EL (cell line): ENCODE data around the gene NME7.
A peak's percentile ranks its signal among the peaks of the same experiment; 100 is the strongest.
"Not testable (repeated sequence)": the region's sequence is repeated elsewhere in the genome, so short reads cannot be mapped to it uniquely, and the experiment has no call there.

Experiments
- DNase-seq: peaks from one replicate; pipeline ENCODE4 v3.0.0-alpha.2; 2016

Gene NME7

GRCh38 chr1:169212088-169212487 lies 155.5 kb downstream of the NME7 start:
- no peak for DNase-seq

- no peak for DNase-seq
These were observed 159.6 kb downstream of the NME7 start for GRCh38 chr1:169207797-169208520.

- no peak for DNase-seq
These were observed 163.4 kb downstream of the NME7 start for GRCh38 chr1:169204157-169204556.

- no peak for DNase-seq
These were observed 164.6 kb downstream of the NME7 start for GRCh38 chr1:169202791-169203665.

- DNase-seq: peak; percentile 71
These were observed 166.4 kb downstream of the NME7 start for GRCh38 chr1:169201084-169201619.

- no peak for DNase-seq
These were observed 167.3 kb downstream of the NME7 start for GRCh38 chr1:169200319-169200718.

GRCh38 chr1:169196581-169196980 lies 171.0 kb downstream of the NME7 start:
- DNase-seq: no peak

GRCh38 chr1:169196161-169196560 lies 171.4 kb downstream of the NME7 start:
- no peak for DNase-seq

- no peak for DNase-seq
These were observed 174.3 kb downstream of the NME7 start for GRCh38 chr1:169193191-169193850.

- no peak for DNase-seq
These were observed 181.5 kb downstream of the NME7 start for GRCh38 chr1:169186106-169186505.

GRCh38 chr1:169184812-169185211 lies 182.8 kb downstream of the NME7 start:
- no peak for DNase-seq

GRCh38 chr1:169180174-169180573 lies 187.4 kb downstream of the NME7 start:
- DNase-seq: no peak

GRCh38 chr1:169179431-169179830 lies 188.2 kb downstream of the NME7 start:
- not testable (repeated sequence) for DNase-seq

- DNase-seq: no peak
These were observed 192.1 kb downstream of the NME7 start for GRCh38 chr1:169175461-169175860.

- no peak for DNase-seq
These were observed 204.5 kb downstream of the NME7 start for GRCh38 chr1:169163059-169163458.

GRCh38 chr1:169161496-169162194 lies 206.0 kb downstream of the NME7 start:
- no peak for DNase-seq

- DNase-seq: no peak
These were observed 206.6 kb downstream of the NME7 start for GRCh38 chr1:169160845-169161495.

GRCh38 chr1:169156580-169156979 lies 211.0 kb downstream of the NME7 start:
- no peak for DNase-seq

- DNase-seq: no peak
These were observed 211.9 kb downstream of the NME7 start for GRCh38 chr1:169155675-169156074.

- DNase-seq: no peak
These were observed 216.2 kb downstream of the NME7 start for GRCh38 chr1:169151338-169151837.

- no peak for DNase-seq
These were observed 216.8 kb downstream of the NME7 start for GRCh38 chr1:169150641-169151337.
